Sigmoid colon (tissue), 7 donors: ENCODE results near the gene OR5AU1. TPM values are rescaled to one million over a fixed set of nuclear protein-coding genes. Genes with fewer than 3 reads are reported as not detected.
"Not testable (repeated sequence)": the region's sequence is repeated elsewhere in the genome, so short reads cannot be mapped to it uniquely, and the experiment has no call there.

Source experiments
- DNase-seq: peaks from one replicate; pipeline ENCODE4 v3.0.0-alpha.2; 2019
- H3K27ac ChIP-seq, 4 donors: fragments of 200-600 bp; sonication (generic); one replicate each; pipeline ENCODE4 v1.5.1; 2016 to 2019; ENCODE audit warnings: mild to moderate bottlenecking in 1 of 4
- H3K27me3 ChIP-seq, 3 donors: fragments of 200-600 bp; sonication (generic); one replicate each; pipeline ENCODE4 v1.5.1; 2019; ENCODE audit warnings: mild to moderate bottlenecking in 1 of 3
- H3K36me3 ChIP-seq, 4 donors: fragments of 200-600 bp; sonication (generic); one replicate each; pipeline ENCODE4 v1.5.1; 2016 to 2019
- H3K4me1 ChIP-seq, 4 donors: fragments of 200-600 bp; sonication (generic); one replicate each; pipeline ENCODE4 v1.5.1; 2017 to 2019
- H3K4me3 ChIP-seq, 4 donors: fragments of 200-600 bp; sonication (generic); one replicate each; pipeline ENCODE4 v1.5.1; 2017 to 2019; ENCODE audit warnings: mild to moderate bottlenecking in 2 of 4, moderate library complexity in 1 of 4
- H3K9me3 ChIP-seq, 4 donors: fragments of 200-600 bp in 3 of 4; sonication (generic) in 3 of 4; one replicate each; pipeline versions ENCODE4 v1.5.1 to v1.6.1; 2013 to 2019
- CTCF ChIP-seq, 4 experiments: fragments of 450-650 bp in 3 of 4; fragments of 200-600 bp in 1 of 4; IDR thresholded peaks; one replicate each; pipeline ENCODE4 v1.5.1; 2016 to 2019; ENCODE audit warnings: antibody characterized with exemption in 4 of 4, mild to moderate bottlenecking in 3 of 4, moderate library complexity in 2 of 4
- EP300 ChIP-seq, 4 donors: sonication (generic); formaldehyde crosslinking; IDR thresholded peaks; one replicate each; pipeline ENCODE4 v1.6.1; 2017; ENCODE audit warnings: antibody characterized with exemption in 4 of 4
- POLR2A ChIP-seq, 2 donors: fragments of 450-650 bp; IDR thresholded peaks; one replicate each; pipeline ENCODE4 v1.6.1; 2016; ENCODE audit warnings: antibody characterized with exemption in 2 of 2, mild to moderate bottlenecking in 2 of 2, moderate library complexity in 2 of 2
- POLR2AphosphoS5 ChIP-seq, 4 donors: sonication (generic); formaldehyde crosslinking; IDR thresholded peaks; one replicate each; pipeline ENCODE4 v1.6.1; 2017; ENCODE audit warnings: antibody characterized with exemption in 4 of 4
- WGBS, 2 donors: extraction: QIAGEN DNeasy Blood & Tissue Kit; methylation state at CpG; one replicate each; pipeline ENCODE4 v1.1.7; 2013; 5-methylcytosine and 5-hydroxymethylcytosine counted together
- intact Hi-C: fragments of 100-400 bp; cut with DNase I; formaldehyde crosslinking; loops from one replicate; pipeline ENCODE4 v1.15.1; 2023
- polyA plus RNA-seq, 3 donors: library from polyadenylated mRNA; stranded (reverse); fragments of 200-250 nt; gene quantifications; one replicate each; pipeline ENCODE4 v1.2.3, GENCODE V29; 2013
- total RNA-seq, 4 donors: library from RNA; depleted of rRNA; stranded (reverse); fragments of >200 nt; gene quantifications; one replicate each; pipeline ENCODE4 v1.1.0, GENCODE V29; 2016
- donor health status: healthy with polysubstance abuse.
- donor health status: Bipolar disorder and iron deficiency.
- donor health status: healthy.

OR5AU1 gene
- total and polyA plus RNA-seq, 7 donors, result not detected

DNA sequence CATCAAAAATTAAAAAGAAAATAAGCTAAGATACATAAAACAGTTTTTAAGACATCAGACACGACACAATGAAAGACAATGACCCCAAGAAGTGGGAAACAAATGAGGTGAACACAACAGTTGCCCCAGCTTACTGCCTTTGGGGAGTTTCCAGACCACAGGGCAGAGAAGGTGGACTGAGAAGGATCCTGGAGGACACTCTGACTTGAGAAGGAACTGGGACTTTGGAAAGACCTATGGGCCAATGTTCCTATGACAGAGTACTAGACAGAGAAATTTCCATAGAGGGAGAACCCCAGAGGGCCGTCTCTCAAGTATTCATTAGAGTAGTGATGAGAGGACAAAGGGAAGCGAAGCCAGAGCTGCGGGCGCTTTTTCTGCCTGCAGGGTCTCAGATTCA lies 6.2 kb upstream of the OR5AU1 start:
- Histone ChIP-seq H3K4me1 (no peaks in the 10 kb centered on the region), H3K27me3 (no peaks in the 10 kb centered on the region), H3K27ac (no peak overlapping the region), H3K36me3 (no peaks in the 10 kb centered on the region), H3K9me3 (no peaks in the 10 kb centered on the region), H3K4me3 (no peak overlapping the region)
- 75 to 78% methylated on average over 5 of the region's 5 CpGs for WGBS, 2 donors
- intact Hi-C loops, result no loop called here
- TF ChIP-seq POLR2AphosphoS5 (IDR thresholded peaks at IDR 0.05) (no peak), CTCF (IDR thresholded peaks at IDR 0.05) (no peak), EP300 (IDR thresholded peaks at IDR 0.05) (no peak), POLR2A (IDR thresholded peaks at IDR 0.05) (no peak)
- no peak for DNase-seq

GRCh38 chr14:21160061-21160610 lies 4.3 kb upstream of the OR5AU1 start:
- Histone ChIP-seq H3K27me3 (no peaks in the 10 kb centered on the region), H3K4me1 (no peaks in the 10 kb centered on the region), H3K4me3 (no peak overlapping the region), H3K36me3 (no peaks in the 10 kb centered on the region), H3K27ac (no peak overlapping the region), H3K9me3 (no peaks in the 10 kb centered on the region)
- intact Hi-C loops, result no loop called here
- WGBS, 2 donors, result 80% methylated on average over 4 of the region's 4 CpGs
- DNase-seq, result no peak
- TF ChIP-seq EP300 (IDR thresholded peaks at IDR 0.05) (no peak), POLR2AphosphoS5 (IDR thresholded peaks at IDR 0.05) (no peak), POLR2A (IDR thresholded peaks at IDR 0.05) (no peak), CTCF (IDR thresholded peaks at IDR 0.05) (no peak)

DNA sequence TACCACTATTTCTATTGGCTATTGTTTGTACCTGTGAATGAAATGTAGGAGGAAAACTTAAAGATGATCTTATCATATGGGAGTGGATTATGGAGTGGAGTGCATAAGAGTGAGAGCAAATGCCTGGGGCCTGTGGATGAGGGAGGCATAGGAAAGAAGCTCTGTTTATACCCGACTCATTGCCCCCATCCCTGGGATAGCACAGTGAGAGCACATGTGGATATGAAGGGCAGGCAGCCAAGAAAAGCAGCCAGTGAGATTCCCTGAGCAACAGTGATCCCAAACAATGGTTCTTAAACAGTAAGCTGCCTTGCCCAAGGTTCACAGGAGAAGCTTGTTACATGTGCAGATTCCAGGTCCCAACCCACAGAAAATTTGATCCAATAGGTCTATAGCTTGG lies 2.3 kb upstream of the OR5AU1 start:
- H3K36me3 ChIP-seq, H3K4me3 ChIP-seq, DNase-seq, H3K27ac ChIP-seq, H3K9me3 ChIP-seq, H3K27me3 ChIP-seq, H3K4me1 ChIP-seq, intact Hi-C loops: not testable (repeated sequence)
- 35 to 50% methylated on average over 1 of the region's 1 CpG for whole genome bisulfite sequencing, 2 donors

GRCh38 chr14:21149641-21150367 lies 6.1 kb downstream of the OR5AU1 start:
- Histone ChIP-seq H3K36me3 (no peaks in the 10 kb centered on the region), H3K4me3 (no peak overlapping the region), H3K4me1 (no peaks in the 10 kb centered on the region), H3K27ac (no peak overlapping the region), H3K9me3 (peaks cover 0 to 9% (median 1%) of the 10 kb centered on the region in 4 donors), H3K27me3 (no peaks in the 10 kb centered on the region)
- no peak for TF ChIP-seq EP300 (IDR thresholded peaks at IDR 0.05)
- no peak for TF ChIP-seq POLR2AphosphoS5 (IDR thresholded peaks at IDR 0.05)
- no peak for TF ChIP-seq POLR2A (IDR thresholded peaks at IDR 0.05)
- no peak for TF ChIP-seq CTCF (IDR thresholded peaks at IDR 0.05)
- WGBS, 2 donors, result 88 to 94% methylated on average over 4 of the region's 4 CpGs
- DNase-seq, result no peak
- intact Hi-C loops, result no loop called here

DNA sequence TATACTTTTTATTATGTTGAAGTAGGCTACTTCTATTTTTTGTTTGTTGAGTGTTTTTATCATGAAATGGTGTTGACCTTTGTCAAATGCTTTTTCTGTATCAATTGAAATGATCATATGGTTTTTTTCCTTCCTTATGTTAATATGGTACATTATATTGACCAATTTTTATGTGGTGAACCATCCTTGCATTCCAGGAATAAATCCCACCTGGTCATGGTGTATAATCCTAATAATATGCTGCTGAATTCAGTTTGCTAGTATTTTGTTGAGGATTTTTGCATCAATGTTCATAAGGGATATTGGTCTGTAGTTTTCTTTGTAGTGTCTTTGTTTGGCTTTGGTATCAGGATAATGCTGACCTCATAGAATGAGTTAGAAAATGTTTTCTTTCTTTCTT lies 10.4 kb downstream of the OR5AU1 start:
- TF ChIP-seq CTCF (IDR thresholded peaks at IDR 0.05) (no peak), POLR2AphosphoS5 (IDR thresholded peaks at IDR 0.05) (no peak), EP300 (IDR thresholded peaks at IDR 0.05) (no peak), POLR2A (IDR thresholded peaks at IDR 0.05) (no peak)
- peaks cover 0 to 9% (median 1%) of the 10 kb centered on the region in 4 donors for H3K9me3 ChIP-seq
- intact Hi-C loops, result no loop called here
- H3K27me3 ChIP-seq, result no peaks in the 10 kb centered on the region
- H3K4me1 ChIP-seq, result no peaks in the 10 kb centered on the region
- no peaks in the 10 kb centered on the region for H3K36me3 ChIP-seq
- no peak for DNase-seq
- no peak overlapping the region for H3K27ac ChIP-seq
- no peak overlapping the region for H3K4me3 ChIP-seq
